B cell (primary cell): ENCODE measurements around the gene RCN2. TPM values are rescaled to one million over a fixed set of nuclear protein-coding genes. Genes with fewer than 3 reads are reported as not detected.

Source experiments
- ATAC-seq: fragments of 200-7000 bp; cut with Tn5 transposase; one replicate; pipeline ENCODE4 v1.10.0; 2021; ENCODE audit warnings: low read depth, mild to moderate bottlenecking, moderate number of reproducible peaks, moderate library complexity
- CTCF ChIA-PET: fragments of 350-600 bp; sonication (Branson Sonifier 250); formaldehyde crosslinking; loops from one replicate; lab custom pipeline; 2021; ENCODE audit warnings: antibody characterized with exemption, inconsistent platforms; lab: Charles Lee
- POLR2A ChIA-PET: fragments of 350-600 bp; sonication (Branson Sonifier 250); formaldehyde crosslinking; loops from one replicate; lab custom pipeline; 2021; ENCODE audit warnings: antibody characterized with exemption; lab: Charles Lee
- DNase-seq: peaks from one replicate; pipeline ENCODE4 v3.0.0; 2013
- H2AFZ ChIP-seq: 2 replicates; pipeline ENCODE4 v1.6.1; 2012; ENCODE audit warnings: mild to moderate bottlenecking, low read depth, low read length; ENCODE audit not compliant: insufficient read depth, poor library complexity, severe bottlenecking
- H3K27ac ChIP-seq, 2 donors: 1 replicate in 1 of 2; 2 replicates in 1 of 2; pipeline ENCODE4 v1.5.1; 2012 to 2013; ENCODE audit warnings: low read length in 2 of 2, mild to moderate bottlenecking in 2 of 2, moderate library complexity in 1 of 2
- H3K27me3 ChIP-seq, 4 experiments: fragments of 200-600 bp in 1 of 4; sonication (generic) in 1 of 4; replicated peaks in 1 of 4; 1 replicate in 2 of 4; 2 replicates in 2 of 4; pipeline versions ENCODE4 v1.6.1 to v1.7.0; 2013 to 2016; ENCODE audit warnings: low read length in 3 of 4, mild to moderate bottlenecking in 2 of 4, mixed read lengths in 1 of 4, moderate library complexity in 1 of 4; ENCODE audit not compliant: insufficient read depth in 4 of 4, control insufficient read depth in 3 of 4; ENCODE audit errors: control extremely low read depth in 1 of 4
- H3K36me3 ChIP-seq, 2 experiments: replicated peaks in 1 of 2; 1 replicate in 1 of 2; 2 replicates in 1 of 2; pipeline versions ENCODE4 v1.6.1 to v1.7.1; 2013; ENCODE audit warnings: low read length in 1 of 2; ENCODE audit not compliant: insufficient read depth in 2 of 2, control insufficient read depth in 1 of 2; ENCODE audit errors: control extremely low read depth in 1 of 2, extremely low read depth in 1 of 2
- H3K4me1 ChIP-seq, 2 donors: fragments of 200-600 bp in 1 of 2; sonication (generic) in 1 of 2; 1 replicate in 1 of 2; 2 replicates in 1 of 2; pipeline versions ENCODE4 v1.5.1 to v1.6.1; 2013 to 2017; ENCODE audit warnings: low read length in 2 of 2; ENCODE audit not compliant: control insufficient read depth in 2 of 2, insufficient read depth in 2 of 2
- H3K4me2 ChIP-seq: replicated peaks from 2 replicates; pipeline ENCODE3; 2012; ENCODE audit warnings: mild to moderate bottlenecking, low read depth, low read length; ENCODE audit not compliant: poor library complexity, severe bottlenecking
- H3K4me3 ChIP-seq, 5 experiments: fragments of 200-600 bp in 1 of 5; sonication (generic) in 1 of 5; 1 replicate in 3 of 5; 2 replicates in 2 of 5; pipeline versions ENCODE4 v1.5.1 to v1.7.0; 2011 to 2016; ENCODE audit warnings: low read length in 4 of 5, mild to moderate bottlenecking in 4 of 5, low read depth in 2 of 5, control low read depth in 1 of 5, moderate library complexity in 1 of 5; ENCODE audit not compliant: insufficient read depth in 1 of 5; ENCODE audit errors: control extremely low read depth in 1 of 5, extremely low read depth in 1 of 5
- H3K79me2 ChIP-seq: fragments of 200-600 bp; sonication (generic); one replicate; pipeline ENCODE4 v1.6.0; 2016; ENCODE audit warnings: low read length; ENCODE audit not compliant: control insufficient read depth, insufficient read depth
- H3K9ac ChIP-seq: fragments of 200-600 bp; sonication (generic); 2 replicates; pipeline ENCODE4 v1.6.1; 2017; ENCODE audit warnings: mild to moderate bottlenecking, low read length, moderate library complexity
- H3K9me3 ChIP-seq, 3 donors: one replicate each; pipeline versions ENCODE4 v1.6.1 to v1.7.1; 2013; ENCODE audit warnings: low read length in 2 of 3; ENCODE audit not compliant: control insufficient read depth in 2 of 3, insufficient read depth in 1 of 3; ENCODE audit errors: control extremely low read depth in 1 of 3
- H4K20me1 ChIP-seq: 2 replicates; pipeline ENCODE4 v1.6.0; 2012; ENCODE audit warnings: mild to moderate bottlenecking, low read length; ENCODE audit not compliant: insufficient read depth, control insufficient read depth, poor library complexity, severe bottlenecking
- H3K27ac Mint-ChIP-seq: one replicate; pipeline ENCODE4 v1.8.0; 2021; ENCODE audit warnings: mixed read lengths
- H3K27me3 Mint-ChIP-seq: one replicate; pipeline ENCODE4 v1.8.0; 2021; ENCODE audit warnings: mixed read lengths
- H3K4me1 Mint-ChIP-seq: one replicate; pipeline ENCODE4 v1.8.0; 2021; ENCODE audit warnings: mixed read lengths
- H3K4me3 Mint-ChIP-seq: one replicate; pipeline ENCODE4 v1.8.0; 2021; ENCODE audit warnings: mixed read lengths
- H3K9me3 Mint-ChIP-seq: one replicate; pipeline ENCODE4 v1.8.0; 2022; ENCODE audit warnings: mixed read lengths; ENCODE audit not compliant: insufficient read depth
- EZH2 ChIP-seq: IDR thresholded peaks from 2 replicates; pipeline ENCODE4 v1.6.1; 2012; ENCODE audit warnings: borderline replicate concordance, low read depth, mild to moderate bottlenecking, moderate library complexity, low read length; ENCODE audit not compliant: insufficient read depth, poor library complexity, severe bottlenecking
- WGBS: methylation state at CpG from one replicate; pipeline ENCODE4 v1.1.5; 2013; ENCODE audit warnings: missing lambda C conversion rate; ENCODE audit not compliant: insufficient coverage; 5-methylcytosine and 5-hydroxymethylcytosine counted together
- intact Hi-C: fragments of 100-400 bp; cut with micrococcal nuclease; formaldehyde crosslinking; loops from one replicate; pipeline ENCODE4 v1.10.0; 2022
- polyA plus RNA-seq: library from polyadenylated mRNA; depleted of rRNA; stranded (reverse); fragments of >200 nt; gene quantifications from 2 replicates; pipeline ENCODE4 v1.2.3, GENCODE V29; 2012
- total RNA-seq, 2 donors: library from RNA; stranded (reverse); fragments of 120-200 nt in 1 of 2; gene quantifications; 1 replicate in 1 of 2; 2 replicates in 1 of 2; pipeline versions ENCODE4 v1.2.3 to v1.2.4, GENCODE V29; 2013 to 2022
- TF ChIP-seq, protein P1 (sequence below): fragments of 200-600 bp; IDR thresholded peaks from one replicate; pipeline ENCODE4 v1.8.0; 2022; ENCODE audit warnings: antibody characterized with exemption, mild to moderate bottlenecking

The RCN2 gene
- total and polyA plus RNA-seq, 2 donors (not counting 1 experiment from before 2014, with no cell fraction given) = 16.7 to 27.8 TPM

DNA sequence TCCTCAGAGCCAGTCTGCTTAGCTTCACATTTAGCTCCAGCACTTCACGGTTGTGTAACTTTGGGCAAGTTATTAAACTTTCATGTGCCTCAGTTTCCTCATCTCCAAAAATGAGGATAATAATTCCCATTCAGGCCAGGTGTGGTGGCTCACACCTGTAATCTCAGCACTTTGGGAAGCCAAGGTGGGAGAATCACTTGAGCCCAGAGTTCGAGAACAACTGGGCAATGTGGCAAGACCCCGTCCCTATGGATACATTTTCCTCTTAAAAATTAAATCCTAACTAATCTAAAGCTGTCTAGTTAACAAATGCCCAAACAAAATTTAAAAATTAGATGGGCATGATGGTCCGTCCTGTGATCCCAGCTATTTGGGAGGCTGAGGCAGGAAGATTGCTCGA, 7.2 kb downstream of the RCN2 start:
- H3K27me3 ChIP-seq = no peaks in the 10 kb centered on the region
- Mint-ChIP-seq H3K4me3 (no peak overlapping the region), H3K4me1 (peaks cover 18% of the 10 kb centered on the region), H3K9me3 (no peaks in the 10 kb centered on the region), H3K27ac (no peak overlapping the region), H3K27me3 (no peaks in the 10 kb centered on the region)
- H3K4me1 ChIP-seq = peaks cover 15 to 26% of the 10 kb centered on the region in 2 donors
- peaks cover 19% of the 10 kb centered on the region for H3K79me2 ChIP-seq
- no peaks in the 10 kb centered on the region for H4K20me1 ChIP-seq
- DNase-seq (no peak), ATAC-seq (no peak)
- H2AFZ ChIP-seq = no peak overlapping the region
- H3K9me3 ChIP-seq = no peaks in the 10 kb centered on the region
- TF ChIP-seq, protein P1, sequence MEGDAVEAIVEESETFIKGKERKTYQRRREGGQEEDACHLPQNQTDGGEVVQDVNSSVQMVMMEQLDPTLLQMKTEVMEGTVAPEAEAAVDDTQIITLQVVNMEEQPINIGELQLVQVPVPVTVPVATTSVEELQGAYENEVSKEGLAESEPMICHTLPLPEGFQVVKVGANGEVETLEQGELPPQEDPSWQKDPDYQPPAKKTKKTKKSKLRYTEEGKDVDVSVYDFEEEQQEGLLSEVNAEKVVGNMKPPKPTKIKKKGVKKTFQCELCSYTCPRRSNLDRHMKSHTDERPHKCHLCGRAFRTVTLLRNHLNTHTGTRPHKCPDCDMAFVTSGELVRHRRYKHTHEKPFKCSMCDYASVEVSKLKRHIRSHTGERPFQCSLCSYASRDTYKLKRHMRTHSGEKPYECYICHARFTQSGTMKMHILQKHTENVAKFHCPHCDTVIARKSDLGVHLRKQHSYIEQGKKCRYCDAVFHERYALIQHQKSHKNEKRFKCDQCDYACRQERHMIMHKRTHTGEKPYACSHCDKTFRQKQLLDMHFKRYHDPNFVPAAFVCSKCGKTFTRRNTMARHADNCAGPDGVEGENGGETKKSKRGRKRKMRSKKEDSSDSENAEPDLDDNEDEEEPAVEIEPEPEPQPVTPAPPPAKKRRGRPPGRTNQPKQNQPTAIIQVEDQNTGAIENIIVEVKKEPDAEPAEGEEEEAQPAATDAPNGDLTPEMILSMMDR = no peak
- TF ChIP-seq EZH2 = no peak
- 100% methylated on average over 2 of the region's 5 CpGs for WGBS
- no peak overlapping the region for H3K9ac ChIP-seq
- H3K36me3 ChIP-seq = peaks cover 2 to 18% of the 10 kb centered on the region in 2 experiments
- H3K4me2 ChIP-seq = no peak overlapping the region
- intact Hi-C loops = no loop called here
- POLR2A ChIA-PET = no interaction called here
- no peak overlapping the region for H3K27ac ChIP-seq
- CTCF ChIA-PET = no interaction called here
- no peak overlapping the region for H3K4me3 ChIP-seq

DNA sequence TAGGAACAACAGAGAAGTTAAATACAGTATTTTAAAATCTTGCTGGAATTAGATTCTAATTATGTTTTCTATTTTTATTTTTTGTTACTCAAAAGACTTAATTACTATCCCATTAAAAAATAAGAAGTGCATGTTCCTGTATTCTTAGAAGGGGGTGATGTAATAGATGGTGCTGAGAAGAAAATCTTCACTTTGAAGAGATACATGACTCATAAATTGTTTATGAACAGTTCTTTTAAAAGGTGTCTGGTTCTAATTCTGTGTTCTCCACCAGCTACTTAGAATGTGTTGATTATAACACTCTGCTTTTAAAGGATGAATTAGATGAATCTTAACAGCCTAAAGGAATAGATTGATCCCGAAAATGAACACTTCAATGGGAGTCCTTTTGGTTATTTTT, 8.2 kb downstream of the RCN2 start:
- CTCF ChIA-PET = interaction anchor here (0.7 to 2.7 kb wide), 2 partner anchors 34 to 56 kb away, joined by 3 to 7 read pairs; no protein-coding TSS in a partner anchor
- Histone ChIP-seq H3K9me3 (no peaks in the 10 kb centered on the region), H3K79me2 (peaks cover 17% of the 10 kb centered on the region), H2AFZ (no peak overlapping the region), H3K4me2 (no peak overlapping the region), H3K27ac (no peak overlapping the region), H3K4me3 (no peak overlapping the region), H4K20me1 (no peaks in the 10 kb centered on the region), H3K9ac (no peak overlapping the region), H3K36me3 (peaks cover 2 to 22% of the 10 kb centered on the region in 2 experiments), H3K4me1 (peaks cover 13 to 22% of the 10 kb centered on the region in 2 donors), H3K27me3 (no peaks in the 10 kb centered on the region)
- intact Hi-C loops = no loop called here
- no peak overlapping the region for H3K4me3 Mint-ChIP-seq
- H3K4me1 Mint-ChIP-seq = peaks cover 18% of the 10 kb centered on the region
- ATAC-seq = no peak
- DNase-seq = no peak
- TF ChIP-seq, protein P1 = no peak
- TF ChIP-seq EZH2 = no peak
- no peaks in the 10 kb centered on the region for H3K27me3 Mint-ChIP-seq
- POLR2A ChIA-PET = no interaction called here
- H3K9me3 Mint-ChIP-seq = no peaks in the 10 kb centered on the region
- no peak overlapping the region for H3K27ac Mint-ChIP-seq
- WGBS = no CpG with 5 or more reads among the region's 1 CpG
